GM19455 (cell line): ENCODE results near the gene PALLD.
"Not testable (repeated sequence)": the region's sequence is repeated elsewhere in the genome, so short reads cannot be mapped to it uniquely, and the experiment has no call there.

Experiments used
- ATAC-seq: cut with Tn5 transposase; IDR thresholded peaks from one replicate; pipeline ENCODE4 v1.9.1; 2021; ENCODE audit not compliant: unreplicated experiment

PALLD gene

GRCh38 chr4:168490711-168491110, 6.1 kb upstream of the PALLD start:
- ATAC-seq: no peak

- no peak for ATAC-seq
Measured at GRCh38 chr4:168491563-168491962, 5.3 kb upstream of the PALLD start.

- ATAC-seq: no peak
Measured at GRCh38 chr4:168498251-168498650, 1.4 kb downstream of the PALLD start.

- ATAC-seq: no peak
Measured at GRCh38 chr4:168499241-168499640, 2.4 kb downstream of the PALLD start.

GRCh38 chr4:168501407-168501806, 4.6 kb downstream of the PALLD start:
- no peak for ATAC-seq

GRCh38 chr4:168502861-168503260, 6.0 kb downstream of the PALLD start:
- ATAC-seq: no peak

- ATAC-seq: no peak
Measured at GRCh38 chr4:168503652-168504362, 7.0 kb downstream of the PALLD start.

- no peak for ATAC-seq
Measured at GRCh38 chr4:168504526-168504925, 7.7 kb downstream of the PALLD start.

GRCh38 chr4:168506014-168506413, 9.2 kb downstream of the PALLD start:
- ATAC-seq: no peak

- ATAC-seq: no peak
Measured at GRCh38 chr4:168507178-168507815, 10.4 kb downstream of the PALLD start.

GRCh38 chr4:168508683-168509082, 11.8 kb downstream of the PALLD start:
- ATAC-seq: no peak

GRCh38 chr4:168509786-168510185, 12.9 kb downstream of the PALLD start:
- no peak for ATAC-seq

- no peak for ATAC-seq
Measured at GRCh38 chr4:168511780-168512489, 15.1 kb downstream of the PALLD start.

GRCh38 chr4:168513826-168514225, 17.0 kb downstream of the PALLD start:
- not testable (repeated sequence) for ATAC-seq

- no peak for ATAC-seq
Measured at GRCh38 chr4:168514249-168514852, 17.5 kb downstream of the PALLD start.

- no peak for ATAC-seq
Measured at GRCh38 chr4:168515222-168516011, 18.6 kb downstream of the PALLD start.

- ATAC-seq: no peak
Measured at GRCh38 chr4:168516841-168517240, 20.0 kb downstream of the PALLD start.

- no peak for ATAC-seq
Measured at GRCh38 chr4:168519576-168519975, 22.7 kb downstream of the PALLD start.

GRCh38 chr4:168521721-168522120, 24.9 kb downstream of the PALLD start:
- no peak for ATAC-seq

GRCh38 chr4:168522356-168522755, 25.5 kb downstream of the PALLD start:
- ATAC-seq: no peak
